Activated CD8-positive, alpha-beta memory T cell treated with anti-CD3 and anti-CD28 coated beads for 48 hours (primary cell): ENCODE results near the gene ITGB6.

Experiments
- DNase-seq, 3 experiments: peaks; one replicate each; pipeline ENCODE4 v3.0.0-alpha.2; 2020; ENCODE audit warnings: low read depth in 2 of 3, low spot score in 2 of 3

The ITGB6 gene

DNA sequence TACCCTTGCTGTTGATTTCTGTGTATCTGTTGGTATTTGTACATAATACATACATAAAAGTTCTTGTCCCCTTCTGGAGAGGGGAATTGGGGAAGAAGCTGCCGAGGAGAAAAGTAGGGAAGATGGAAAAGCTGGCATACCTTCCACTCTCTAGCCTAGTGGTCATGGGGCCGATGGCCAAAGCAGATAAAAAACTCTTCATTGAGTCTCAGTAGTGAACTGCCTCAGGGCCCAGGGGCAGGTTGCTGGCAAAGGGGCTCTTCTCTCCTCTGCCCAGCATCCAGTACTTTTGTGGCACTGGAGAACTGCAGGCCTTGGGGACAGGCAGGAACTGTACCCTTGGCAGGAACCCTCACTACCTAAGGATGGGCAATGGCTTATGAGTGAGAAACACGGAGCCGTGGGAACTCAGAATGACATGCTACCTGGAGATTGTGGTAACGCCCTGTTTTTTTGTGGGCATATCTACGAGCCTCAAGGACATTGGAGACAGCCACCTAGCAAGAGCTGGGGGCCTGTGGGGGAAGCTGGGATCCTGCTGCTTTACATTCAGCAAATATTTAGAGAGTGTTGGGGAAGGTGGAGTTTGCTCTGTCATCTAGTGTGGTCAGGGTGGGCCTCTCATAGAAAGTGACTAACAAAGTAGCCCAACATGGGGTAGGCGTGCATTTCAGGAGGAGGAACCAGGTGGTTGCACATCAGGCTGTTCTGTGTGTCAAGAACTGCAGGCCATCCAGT lies 22.6 kb upstream of the ITGB6 start:
- no peak for DNase-seq

DNA sequence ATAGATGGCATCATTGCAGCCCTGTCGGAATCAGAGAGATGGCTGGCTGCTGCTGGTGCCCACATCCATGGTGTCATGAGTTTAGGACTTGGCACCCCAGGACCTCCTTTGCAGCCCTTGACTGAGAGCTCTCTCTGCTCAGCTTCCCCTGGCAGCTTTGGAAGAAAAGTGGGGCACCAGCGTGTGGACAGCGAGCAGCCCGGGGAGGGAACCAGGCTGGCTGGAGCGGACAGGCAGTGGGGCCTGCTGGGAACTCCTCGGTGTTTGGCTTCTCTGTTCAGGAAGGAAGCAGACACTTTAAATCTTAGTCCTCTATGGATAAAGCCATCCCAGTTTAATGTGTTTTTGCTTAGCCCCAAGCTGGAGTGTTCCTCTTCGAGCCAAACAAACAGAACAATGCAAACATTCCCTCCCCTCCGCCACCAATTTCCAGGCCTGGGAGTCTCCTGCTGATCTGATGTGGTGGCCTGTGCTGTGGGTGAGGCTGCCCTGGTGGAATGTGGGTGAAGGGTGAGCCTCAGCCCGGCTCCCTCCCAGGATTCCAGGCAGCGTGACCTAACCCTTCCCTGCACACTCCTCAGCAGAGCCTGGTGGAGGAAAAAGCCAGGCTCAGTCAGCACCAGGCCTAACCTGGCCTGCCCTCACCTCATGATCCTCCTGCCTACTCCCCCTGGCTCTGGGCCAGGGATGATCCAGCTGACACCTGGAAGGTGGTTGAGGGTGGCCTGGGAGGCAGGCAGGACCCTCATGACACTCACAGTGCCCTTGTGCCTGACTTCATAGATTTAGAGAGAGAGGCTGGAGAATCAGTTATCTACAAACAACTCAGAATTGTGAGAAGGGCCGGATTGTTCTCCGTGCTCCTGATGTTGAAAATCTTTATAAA lies 21.6 kb upstream of the ITGB6 start:
- no peak for DNase-seq

DNA sequence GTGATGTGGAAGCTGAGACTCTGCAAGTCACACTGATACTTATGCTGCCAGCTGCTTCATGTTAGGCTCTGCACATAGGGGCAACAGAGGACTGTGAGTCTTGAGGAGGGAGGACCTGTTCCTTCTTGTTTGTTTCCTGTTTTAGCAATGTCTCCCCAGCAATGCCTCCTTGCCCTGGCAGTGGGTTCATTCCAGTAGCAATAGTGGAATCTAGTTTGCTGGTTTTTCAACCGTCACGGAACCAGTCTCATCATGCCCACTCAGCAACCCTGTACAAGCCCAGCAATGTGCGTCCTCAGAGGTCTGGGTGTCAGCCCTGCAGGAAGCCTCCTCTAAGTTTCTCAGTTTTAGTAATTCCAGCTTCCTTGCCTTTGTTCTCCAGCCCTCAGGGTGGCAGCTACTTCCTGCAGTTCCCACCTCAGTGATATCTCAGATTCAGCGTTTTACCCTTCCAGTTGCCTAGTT lies 20.5 kb upstream of the ITGB6 start:
- no peak for DNase-seq

DNA sequence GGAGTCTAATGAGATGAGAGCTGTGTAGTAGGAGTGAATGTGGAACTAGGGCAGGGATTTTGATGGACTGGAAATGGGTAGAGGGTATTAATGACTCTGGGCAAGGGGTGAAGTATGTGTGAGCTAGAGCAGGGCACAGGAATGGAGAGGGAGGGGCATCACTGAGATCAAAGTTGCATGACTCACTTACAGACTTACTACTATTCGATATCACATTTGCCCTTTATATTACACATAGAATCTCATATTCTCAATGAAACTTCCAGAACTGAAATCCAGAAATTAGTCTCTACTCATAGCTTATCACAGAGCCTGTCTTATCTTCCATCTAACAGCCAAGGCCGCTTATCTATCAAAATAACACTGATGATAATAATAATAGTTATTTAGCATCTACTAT lies 20.0 kb upstream of the ITGB6 start:
- no peak for DNase-seq

DNA sequence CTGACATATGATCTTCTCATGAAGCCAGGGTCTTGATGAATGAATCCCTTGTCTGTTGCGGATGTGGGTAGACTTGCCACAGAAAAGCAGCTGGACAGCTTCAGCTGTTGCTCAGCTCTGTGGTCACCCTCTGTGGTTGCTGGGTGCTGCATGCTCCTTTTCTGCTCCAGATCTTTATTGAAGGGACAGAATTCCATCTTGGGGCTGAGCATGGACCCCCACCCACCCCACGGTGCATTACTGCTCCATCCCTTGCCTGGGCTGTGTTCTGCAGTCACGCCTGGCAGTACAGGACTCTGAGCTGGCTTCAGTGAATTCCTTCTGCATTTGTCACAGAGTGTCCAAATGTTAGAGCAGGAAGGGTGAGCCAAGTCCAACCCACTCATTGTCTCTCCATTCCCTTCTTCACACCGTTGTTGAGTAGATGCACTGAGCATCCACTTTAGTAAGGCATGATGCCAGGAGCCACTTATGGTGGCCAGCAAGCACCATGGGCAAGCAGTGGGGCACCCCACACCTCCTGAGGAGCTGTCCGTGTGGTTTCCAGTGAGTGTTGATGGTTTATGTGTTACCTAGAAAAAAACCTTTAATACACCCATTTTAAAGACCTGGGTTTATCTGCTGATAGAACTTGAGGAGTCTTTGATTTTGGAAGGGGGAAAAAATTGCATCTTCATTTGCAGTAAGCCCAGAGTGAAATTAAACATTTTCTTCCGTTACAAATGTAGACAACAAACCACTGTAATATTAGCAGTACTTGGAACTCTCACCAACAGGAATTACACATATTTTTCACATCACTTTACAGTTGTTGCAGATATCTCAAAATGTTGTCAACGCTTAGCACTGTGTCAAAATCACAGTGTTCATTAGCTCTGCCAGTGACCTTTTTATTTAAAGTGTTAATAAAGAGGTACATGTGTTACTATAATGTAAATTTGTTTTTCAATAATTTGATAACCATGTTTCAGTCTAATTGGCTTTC lies 14.7 kb upstream of the ITGB6 start:
- no peak for DNase-seq

DNA sequence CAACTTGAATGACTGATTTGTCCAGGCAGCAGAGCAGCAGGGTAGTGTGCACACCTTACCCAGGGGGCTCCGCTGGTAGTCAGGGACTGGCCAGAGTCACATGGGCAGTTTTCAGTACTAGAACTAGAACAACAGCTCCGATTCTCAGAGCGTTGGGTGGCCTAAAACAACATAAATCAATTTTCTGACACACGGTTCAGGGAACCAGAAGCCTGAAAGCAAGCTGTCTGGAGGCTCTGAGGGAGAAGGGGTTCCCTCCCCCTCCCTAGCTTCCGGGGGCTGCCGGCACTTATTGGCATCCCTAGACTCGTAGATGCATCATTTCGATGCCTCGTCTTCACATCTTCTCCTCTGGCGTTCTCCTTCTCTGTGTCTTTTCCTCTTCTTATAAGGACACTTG lies 13.4 kb upstream of the ITGB6 start:
- DNase-seq = no peak

DNA sequence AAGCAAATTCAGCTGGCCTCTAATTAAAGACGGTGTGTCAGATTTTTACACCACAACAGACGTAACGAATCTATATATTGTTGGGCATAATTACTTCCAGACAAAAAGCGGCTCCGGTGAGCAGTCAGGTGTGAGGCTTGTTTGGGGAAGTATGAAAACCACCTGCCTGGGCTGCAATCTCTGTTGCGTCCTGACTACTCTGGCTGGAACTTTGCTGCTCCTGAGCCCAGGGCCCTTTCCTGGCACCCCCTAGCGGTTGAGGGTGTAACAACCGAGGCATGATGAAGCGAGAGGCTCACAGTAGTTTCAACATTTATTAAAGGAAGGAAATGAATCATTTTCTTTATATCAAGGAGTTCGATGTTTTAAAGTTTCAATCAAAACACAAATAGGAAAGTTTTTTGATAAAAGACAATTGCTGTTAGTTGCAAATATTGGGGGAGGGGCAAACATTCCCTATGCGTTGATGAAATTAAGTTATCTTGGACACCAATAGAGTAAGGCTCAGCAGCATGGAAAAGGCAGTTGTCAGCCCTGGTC lies 10.6 kb upstream of the ITGB6 start:
- DNase-seq = peak; percentile 40 to 58 (median 55)

DNA sequence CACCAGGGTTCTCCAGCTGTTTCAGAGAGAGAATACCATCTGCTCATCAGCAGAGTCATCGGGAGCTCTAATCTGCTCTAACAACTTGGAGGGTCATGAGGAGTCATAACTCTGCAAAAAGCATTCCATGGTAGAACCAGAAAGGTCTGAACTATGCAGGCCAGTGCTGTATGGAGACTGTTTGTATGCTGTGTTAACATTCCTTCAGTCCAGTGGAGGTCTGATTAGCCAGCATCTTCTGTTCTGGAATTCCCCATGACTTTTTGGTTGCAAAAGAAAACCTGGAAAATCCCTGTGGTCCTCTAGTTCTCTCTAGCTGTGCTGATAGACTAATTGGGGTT lies 9.4 kb upstream of the ITGB6 start:
- DNase-seq = no peak

DNA sequence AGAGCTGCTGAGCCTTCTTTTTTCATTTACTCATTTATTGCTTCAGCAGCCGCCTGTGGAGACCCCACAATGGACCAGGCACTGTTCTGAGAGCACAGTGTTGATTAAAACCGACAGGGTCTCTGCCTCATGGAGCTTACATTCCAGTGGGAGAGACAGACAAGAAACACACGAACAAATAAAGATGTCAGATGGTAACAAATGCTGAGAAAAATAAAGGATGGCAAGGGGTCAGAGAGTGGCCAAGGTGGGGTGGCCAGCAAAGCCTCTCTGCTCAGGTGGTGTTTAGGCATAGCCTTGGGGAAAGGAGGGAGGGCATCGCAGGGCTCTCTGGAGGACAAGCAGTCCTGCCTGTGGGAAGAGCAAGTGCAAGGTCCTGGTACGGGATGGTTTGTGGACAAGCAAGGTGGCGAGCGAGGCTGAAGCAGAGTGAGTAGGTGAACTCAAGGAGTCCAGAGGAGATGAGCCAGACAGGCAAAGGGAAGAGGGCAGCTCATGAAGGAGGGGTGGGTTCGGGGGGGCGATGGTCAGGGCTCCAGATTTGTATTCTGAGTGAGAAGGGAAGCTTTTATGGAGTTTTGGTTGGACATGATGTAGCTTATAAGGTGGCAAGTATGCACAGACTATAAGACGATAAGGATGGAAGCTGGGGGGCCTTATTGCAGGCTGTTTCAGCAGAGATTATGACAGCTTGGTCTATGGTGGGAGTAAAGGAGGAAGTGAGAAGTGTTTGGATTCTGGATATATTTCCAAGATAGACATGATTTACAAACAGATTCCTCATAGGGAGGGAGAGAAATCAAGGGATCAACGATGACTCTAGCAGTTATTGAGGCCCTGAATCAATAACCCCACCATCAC lies 8.8 kb upstream of the ITGB6 start:
- DNase-seq = no peak

DNA sequence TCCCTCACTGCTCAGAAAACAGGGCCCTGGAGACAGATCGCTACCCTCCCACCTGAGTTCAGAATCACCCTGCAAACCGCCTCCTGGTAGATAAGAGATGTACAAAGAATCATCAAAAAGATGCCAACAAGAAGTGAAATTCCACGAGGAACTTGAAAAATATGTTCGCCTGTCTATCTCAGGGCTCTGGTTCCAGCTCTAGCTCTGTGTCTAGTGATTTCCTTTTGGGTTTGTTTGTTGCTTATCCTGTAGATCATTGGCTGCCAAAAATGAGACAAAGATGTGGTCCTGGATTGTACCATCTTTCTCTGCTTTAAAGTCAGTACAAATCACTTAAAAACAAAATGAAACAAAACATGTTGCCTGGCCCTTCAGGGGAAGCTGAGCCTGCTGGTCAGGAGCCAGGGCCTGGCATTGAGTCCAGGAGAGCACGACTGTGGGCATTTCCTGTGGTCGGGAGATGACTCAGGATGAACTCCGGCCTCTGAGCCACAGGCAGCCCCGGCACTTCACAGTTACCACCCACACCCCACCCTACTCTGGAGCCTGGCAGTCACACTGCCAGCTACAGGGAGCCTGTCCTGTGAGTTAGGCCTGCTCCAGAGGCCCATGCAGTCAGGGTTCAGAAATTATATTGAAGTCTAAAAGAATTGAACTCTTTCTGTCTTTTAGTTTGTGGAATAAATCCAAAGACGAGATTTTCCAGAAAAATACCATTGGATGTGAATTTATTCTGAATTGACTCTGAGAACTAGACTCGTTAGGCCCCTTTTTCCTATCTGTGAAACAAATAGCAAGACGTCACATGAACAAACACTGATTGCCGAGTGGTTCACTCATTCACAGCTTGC lies 8.0 kb upstream of the ITGB6 start:
- DNase-seq = no peak

DNA sequence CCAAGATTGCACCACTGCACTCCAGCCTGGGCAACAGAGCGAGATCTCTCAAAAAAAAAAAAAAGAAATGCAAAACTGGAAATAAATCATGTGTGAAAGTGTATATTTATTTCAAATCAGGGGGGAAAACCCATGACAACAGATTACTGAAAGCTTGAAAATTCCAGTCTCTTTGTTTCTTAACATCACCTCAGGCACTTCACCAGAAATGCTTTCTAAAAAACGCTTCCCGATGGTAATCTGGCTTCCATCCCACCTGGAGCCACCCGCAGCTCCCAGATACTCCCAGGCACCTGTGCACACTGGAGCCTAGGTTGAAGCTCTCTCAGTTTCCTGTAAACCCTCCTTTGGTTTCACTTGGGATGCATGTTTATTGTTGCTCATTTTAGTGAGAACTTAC lies 7.2 kb upstream of the ITGB6 start:
- no peak for DNase-seq

DNA sequence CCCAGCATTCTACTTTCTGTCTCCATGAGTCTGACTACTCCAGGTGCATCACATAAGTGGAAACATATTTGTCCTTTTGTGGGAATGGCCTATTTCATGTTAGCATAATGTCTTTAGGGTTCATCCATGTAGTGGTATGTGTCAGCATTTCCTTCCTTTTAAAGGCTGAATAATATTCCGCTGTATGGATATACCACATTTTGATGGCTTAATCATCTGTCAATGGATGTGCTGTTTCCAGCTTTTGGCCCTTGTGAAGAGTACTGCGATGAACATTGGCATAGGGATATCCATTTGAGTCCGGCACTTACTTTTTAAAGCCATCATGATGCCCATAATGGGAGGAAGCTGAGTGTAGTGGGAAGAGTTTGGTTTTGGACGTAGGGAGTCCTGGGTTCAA lies 6.4 kb upstream of the ITGB6 start:
- DNase-seq = no peak

DNA sequence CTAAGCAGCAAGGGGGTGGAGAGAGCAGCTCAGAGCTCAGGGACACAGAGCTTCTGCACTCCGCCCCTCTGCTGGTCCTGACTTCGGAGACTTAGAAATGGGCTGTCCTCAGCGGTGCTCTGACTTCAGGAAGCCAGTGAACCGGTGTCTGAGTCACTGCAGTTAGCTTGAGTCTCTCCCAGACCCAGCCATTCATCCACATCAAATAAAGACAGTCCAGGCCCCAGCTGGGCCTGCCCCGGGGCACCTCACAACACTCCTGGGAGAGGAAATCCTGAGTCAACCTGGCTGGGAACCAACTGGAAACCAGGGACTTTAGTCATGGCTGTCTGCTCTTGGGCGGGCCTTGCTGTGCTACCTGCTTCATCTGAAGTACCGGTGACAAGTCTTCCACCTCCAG lies 5.4 kb upstream of the ITGB6 start:
- no peak for DNase-seq

DNA sequence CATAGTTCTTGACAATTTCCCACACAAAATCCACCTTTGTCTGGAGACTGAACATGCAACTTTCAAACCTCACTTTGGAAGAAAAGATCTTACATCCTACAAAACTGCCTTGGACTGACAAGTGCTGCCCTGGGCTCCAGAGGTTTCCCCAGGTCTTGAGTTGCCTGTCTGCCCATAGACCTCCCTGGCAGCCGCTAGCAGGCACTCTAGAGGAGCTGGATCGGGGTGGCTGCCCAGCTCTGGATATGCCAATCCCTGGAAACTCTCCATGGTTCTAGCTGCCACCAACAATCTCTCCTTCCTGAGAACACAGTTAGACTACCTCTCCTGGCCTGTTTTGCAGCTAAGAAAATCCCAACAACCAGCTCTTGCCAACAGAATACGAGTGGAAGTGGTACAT lies 3.4 kb upstream of the ITGB6 start:
- DNase-seq = no peak

DNA sequence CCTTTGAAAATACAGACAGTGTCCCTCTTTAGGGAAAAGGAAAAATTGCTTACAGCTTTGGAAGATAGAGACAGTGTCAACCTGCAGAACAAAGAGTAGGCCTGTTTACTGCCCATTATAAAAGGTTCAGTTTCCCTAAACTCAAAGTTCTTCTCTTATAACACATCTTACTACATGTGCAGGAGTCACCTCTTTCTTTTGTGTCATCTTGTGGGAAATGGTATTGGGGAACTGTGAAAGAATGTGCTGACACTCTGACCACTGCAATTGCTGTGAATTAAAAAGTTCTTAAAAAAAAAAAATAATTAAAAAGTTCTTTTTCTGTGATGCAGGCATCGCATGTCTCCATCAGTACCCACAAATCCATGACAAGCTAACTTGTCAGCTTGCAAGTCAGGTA lies 2.9 kb upstream of the ITGB6 start:
- DNase-seq = no peak

DNA sequence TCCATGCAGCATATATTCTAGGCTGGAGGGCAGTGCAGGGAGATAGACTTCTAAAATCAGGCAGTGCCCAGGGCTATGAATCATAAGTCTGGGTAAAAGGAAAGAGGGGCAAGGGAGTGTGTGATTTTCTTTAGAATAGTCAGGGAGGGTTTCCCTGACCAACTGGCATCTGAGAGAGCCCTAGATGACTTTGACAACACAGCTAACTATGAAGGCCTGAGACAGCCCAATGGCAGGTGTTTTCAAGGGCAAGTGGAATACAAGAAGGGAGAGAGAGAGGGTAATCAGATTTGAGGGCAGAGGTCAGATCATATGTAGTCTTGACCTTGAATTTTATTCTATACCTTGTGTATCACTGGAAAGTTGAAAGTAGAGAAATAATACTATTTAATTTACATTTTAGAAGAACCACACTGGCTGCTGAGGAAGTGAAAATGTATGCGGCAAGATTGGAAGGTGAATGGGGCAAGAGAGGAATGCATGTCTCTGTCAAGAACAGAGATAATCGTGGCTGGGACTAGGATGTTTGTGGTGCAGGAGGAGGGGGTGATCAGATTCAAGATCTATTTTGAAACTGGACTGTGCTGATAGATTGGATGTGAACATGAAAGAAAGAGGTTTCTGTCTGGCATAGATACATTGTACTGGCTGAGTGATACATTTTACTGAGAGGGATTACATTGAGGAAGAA lies 1.9 kb upstream of the ITGB6 start:
- no peak for DNase-seq

DNA sequence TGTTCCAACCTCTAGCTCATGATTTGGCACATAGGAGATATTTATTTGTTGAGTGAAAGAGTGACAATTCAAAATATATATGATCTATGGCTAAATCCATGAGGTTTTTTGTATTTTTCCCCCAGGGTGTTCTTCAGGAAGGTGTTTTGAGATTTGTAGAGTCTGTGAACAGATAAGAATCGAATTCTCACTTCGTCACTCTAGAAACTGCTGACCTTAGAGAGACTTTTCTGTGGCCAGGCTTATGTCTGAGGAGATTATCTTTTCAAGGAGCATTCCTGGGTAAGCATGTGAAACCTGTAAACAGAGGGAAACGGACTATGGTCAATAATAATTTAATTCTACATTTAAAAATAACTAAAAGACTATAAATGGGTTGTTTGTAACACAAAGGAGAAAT lies 849 bp upstream of the ITGB6 start:
- no peak for DNase-seq

DNA sequence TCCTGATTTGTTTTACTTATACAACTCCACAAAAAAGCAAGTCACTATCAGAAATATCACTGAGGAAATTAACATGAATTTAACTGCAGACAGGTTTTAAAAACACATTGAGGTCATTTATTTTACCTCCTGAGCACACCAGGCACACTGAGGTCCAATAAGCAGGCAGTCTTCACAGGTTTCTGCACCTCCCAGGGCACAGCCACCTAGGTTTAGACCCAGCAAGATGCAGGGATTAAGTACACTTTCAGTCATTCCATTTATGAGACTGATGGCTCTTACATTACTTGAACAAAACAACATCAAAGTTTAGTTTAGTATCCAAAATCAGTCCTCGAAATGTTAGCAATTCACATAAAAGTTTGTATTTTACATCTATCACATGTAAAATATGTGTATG lies 1.0 kb downstream of the ITGB6 start:
- DNase-seq = no peak

DNA sequence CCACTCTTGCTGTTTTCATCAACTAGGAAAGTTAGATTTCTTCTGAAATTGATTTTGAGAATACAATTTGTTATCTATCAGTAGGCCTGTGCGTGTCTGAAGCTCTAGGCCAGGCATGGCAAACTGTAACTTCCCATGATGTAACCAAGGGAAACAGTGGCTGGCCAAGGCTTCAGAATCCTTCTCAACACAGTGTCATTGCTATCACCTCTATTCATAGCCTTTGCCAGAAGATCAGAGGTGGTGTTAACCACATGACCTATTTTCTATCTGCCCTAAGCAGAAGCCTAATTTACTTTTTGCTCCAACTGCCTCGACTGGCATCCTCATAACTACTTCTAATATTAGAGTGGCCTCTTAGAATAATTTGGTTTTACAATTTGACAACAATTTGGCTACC lies 2.5 kb downstream of the ITGB6 start:
- no peak for DNase-seq
